ENCODE data around the gene SAE1.

The SAE1 gene

GRCh38 chr19:47221890-47222289 lies 91.3 kb downstream of the SAE1 start:
- H3K36me3 Mint-ChIP-seq (ENCODE audit: low read depth) = peaks cover 16% of the 10 kb centered on the region
- H3K4me3 Mint-ChIP-seq = no peak overlapping the region
- no peak for DNase-seq
- H3K9me3 Mint-ChIP-seq = no peaks in the 10 kb centered on the region
- peaks cover 5% of the 10 kb centered on the region for H3K27me3 Mint-ChIP-seq (ENCODE audit: low read depth, poor library complexity)
- peak overlapping the region; percentile 75 for H3K27ac Mint-ChIP-seq
- peaks cover 20% of the 10 kb centered on the region for H3K4me1 Mint-ChIP-seq
- TF ChIP-seq CTCF (IDR thresholded peaks at IDR 0.05) = no peak

- H3K4me3 Mint-ChIP-seq = peak overlapping the region; percentile 40
- DNase-seq = peak; percentile 90
- no peaks in the 10 kb centered on the region for H3K27me3 Mint-ChIP-seq (ENCODE audit: low read depth, poor library complexity)
- no peaks in the 10 kb centered on the region for H3K9me3 Mint-ChIP-seq
- H3K27ac Mint-ChIP-seq = no peak overlapping the region
- TF ChIP-seq CTCF (IDR thresholded peaks at IDR 0.05) = no peak
- peaks cover 13% of the 10 kb centered on the region for H3K36me3 Mint-ChIP-seq (ENCODE audit: low read depth)
- H3K4me1 Mint-ChIP-seq = peaks cover 18% of the 10 kb centered on the region
Measured at GRCh38 chr19:47225746-47226425, 95.3 kb downstream of the SAE1 start.

GRCh38 chr19:47226426-47227351 lies 96.1 kb downstream of the SAE1 start:
- Mint-ChIP-seq H3K27ac (peak overlapping the region; percentile 75), H3K4me3 (peak overlapping the region; percentile 82), H3K9me3 (no peaks in the 10 kb centered on the region), H3K27me3 (ENCODE audit: low read depth, poor library complexity) (no peaks in the 10 kb centered on the region), H3K4me1 (peaks cover 20% of the 10 kb centered on the region), H3K36me3 (ENCODE audit: low read depth) (peaks cover 12% of the 10 kb centered on the region)
- DNase-seq = no peak
- TF ChIP-seq CTCF (IDR thresholded peaks at IDR 0.05) = no peak

GRCh38 chr19:47227352-47228167 lies 96.9 kb downstream of the SAE1 start:
- H3K4me1 Mint-ChIP-seq = peaks cover 20% of the 10 kb centered on the region
- peaks cover 6% of the 10 kb centered on the region for H3K36me3 Mint-ChIP-seq (ENCODE audit: low read depth)

More at GRCh38 chr19:47227352-47228167, 96.9 kb downstream of the SAE1 start:
- Mint-ChIP-seq H3K27me3 (ENCODE audit: low read depth, poor library complexity) (peaks cover 6% of the 10 kb centered on the region), H3K9me3 (no peaks in the 10 kb centered on the region), H3K4me3 (peak overlapping the region; percentile 80), H3K27ac (peak overlapping the region; percentile 98)
- TF ChIP-seq CTCF (IDR thresholded peaks at IDR 0.05) = no peak
- peak; percentile 89 for DNase-seq

All from nephron progenitor cell (in vitro differentiated cells).